Measurements from ENCODE around the gene IQGAP3. TPM values are rescaled to one million over a fixed set of nuclear protein-coding genes. Genes with fewer than 3 reads are reported as not detected.

IQGAP3 gene
- total and polyA plus RNA-seq, 2 of the 4 experiments (the other 2 are of a cell fraction), result 12.5 to 13.6 TPM

GRCh38 chr1:156579472-156579871 is 7.1 kb upstream of the IQGAP3 start, which contains the start of gene TTC24:
TSS of gene TTC24 (plus strand) at chr1:156579723. CDS start at chr1:156581365, 1,642 bp downstream.
- ChIA-PET CTCF (no interaction called here), POLR2A (ENCODE audit: unreplicated experiment) (no interaction called here)
- no peak within 1 kb of the TSS for H2AK5ac ChIP-seq (ENCODE audit: low read depth, low read length)
- H2BK20ac ChIP-seq (ENCODE audit: low read depth, low read length), result no peak within 1 kb of the TSS
- DNase-seq, result no peak
- H4K8ac ChIP-seq (ENCODE audit: low read depth in 2 of 2, low read length in 2 of 2), result no peak within 1 kb of the TSS
- no peaks in the 10 kb centered on the region for H3K9me1 ChIP-seq (ENCODE audit: insufficient read depth, low read length)
- dilution Hi-C loops (cut with HindIII; ENCODE audit: low sequenced_read_pairs, unreplicated experiment), result no loop called here
- WGBS, 2 experiments (ENCODE audit: extremely low coverage in 2 of 2, insufficient read length in 1 of 2), result no CpG with 5 or more reads among the region's 5 CpGs
- H3K9me3 ChIP-seq (ENCODE audit: control insufficient read depth, insufficient read depth, low read length), result no peaks in the 10 kb centered on the region
- no TSS peak for BruUV-seq (replicated peaks)
- H2BK15ac ChIP-seq (ENCODE audit: low read depth, low read length), result no peak within 1 kb of the TSS
- no peaks in the 10 kb centered on the region for H3K79me1 ChIP-seq (ENCODE audit: low read depth in 1 of 2, low read length in 2 of 2)
- intact Hi-C loops (cut with micrococcal nuclease), result no loop called here
- H3K18ac ChIP-seq (ENCODE audit: low read depth, low read length), result no peak within 1 kb of the TSS
- no peak within 1 kb of the TSS for H3K4me2 ChIP-seq (ENCODE audit: low read depth, low read length)
- H3K9ac ChIP-seq (ENCODE audit: low read depth, low read length), result no peak within 1 kb of the TSS
- no peaks in the 10 kb centered on the region for H3K4me1 ChIP-seq (ENCODE audit: control insufficient read depth, insufficient read depth, low read length)
- no peak within 1 kb of the TSS for H4K5ac ChIP-seq (ENCODE audit: low read depth, low read length)
- H3K36me3 ChIP-seq (ENCODE audit: control insufficient read depth, insufficient read depth, low read length), result no peaks in the 10 kb centered on the region
- in situ Hi-C loops (cut with MboI; ENCODE audit: low sequenced_read_pairs), result no loop called here
- H2BK5ac ChIP-seq (ENCODE audit: low read depth, low read length, poor library complexity, severe bottlenecking), result no peak within 1 kb of the TSS
- H3K27me3 ChIP-seq (ENCODE audit: control insufficient read depth, insufficient read depth, low read length), result peaks cover 20% of the 10 kb centered on the region
- no peak within 1 kb of the TSS for H4K91ac ChIP-seq (ENCODE audit: insufficient read depth, low read depth, low read length)
- H4K20me1 ChIP-seq (ENCODE audit: insufficient read depth, low read length), result no peaks in the 10 kb centered on the region
- H3K4ac ChIP-seq (ENCODE audit: low read depth, low read length), result no peak within 1 kb of the TSS
- no peak within 1 kb of the TSS for H3K56ac ChIP-seq (ENCODE audit: extremely low read depth, insufficient read depth, low read length)
- H3K14ac ChIP-seq (replicated peaks; ENCODE audit: low read depth, low read length), result no peak within 1 kb of the TSS
- ATAC-seq (ENCODE audit: low read depth), result no peak
- H3K23ac ChIP-seq (ENCODE audit: low read depth, low read length), result no peak within 1 kb of the TSS
- H3K4me3 ChIP-seq (ENCODE audit: insufficient read depth, low read depth, low read length), result no peak within 1 kb of the TSS
- H2AK9ac ChIP-seq (replicated peaks; ENCODE audit: low read depth, low read length, poor library complexity), result no peak within 1 kb of the TSS
- TF ChIP-seq RFX5 (IDR thresholded peaks at IDR 0.05; ENCODE audit: low read depth, low read length) (no peak), USF2 (IDR thresholded peaks at IDR 0.05; ENCODE audit: low read depth, low read length) (no peak), BHLHE40 (IDR thresholded peaks at IDR 0.05; ENCODE audit: low read depth, low read length) (no peak), POLR2A (IDR thresholded peaks at IDR 0.05; ENCODE audit: low read depth, low read length) (no peak), SMC3 (IDR thresholded peaks at IDR 0.05; ENCODE audit: low read depth, low read length) (no peak), CTCF (conservative IDR thresholded peaks at IDR 0.05; ENCODE audit: low read depth, low read length) (no peak), MAZ (IDR thresholded peaks at IDR 0.05; ENCODE audit: borderline replicate concordance, low read depth, low read length) (no peak), RCOR1 (IDR thresholded peaks at IDR 0.05; ENCODE audit: insufficient replicate concordance, low read length) (no peak), RAD21 (IDR thresholded peaks at IDR 0.05; ENCODE audit: low read length) (no peak), MAFK (IDR thresholded peaks at IDR 0.05; ENCODE audit: low read depth, low read length) (no peak), MXI1 (IDR thresholded peaks at IDR 0.05; ENCODE audit: borderline replicate concordance, low read depth, low read length) (no peak), NFE2L2 (IDR thresholded peaks at IDR 0.05; ENCODE audit: low read depth, low read length) (no peak), CHD1 (IDR thresholded peaks at IDR 0.05; ENCODE audit: low read depth, low read length) (no peak)
- no peak within 1 kb of the TSS for H3K27ac ChIP-seq (ENCODE audit: insufficient read depth, low read length)
- no peak within 1 kb of the TSS for H2AFZ ChIP-seq (replicated peaks; ENCODE audit: low read length, poor library complexity)
- H2BK120ac ChIP-seq (ENCODE audit: low read depth, low read length), result no peak within 1 kb of the TSS
